Kidney (tissue), 14 donors: ENCODE results near the gene NT5DC3. TPM values are rescaled to one million over a fixed set of nuclear protein-coding genes. Genes with fewer than 3 reads are reported as not detected.

ENCODE experiments used
- DNase-seq, 5 donors: peaks; one replicate each; pipeline ENCODE4 v3.0.0-alpha.2; 2013 to 2020
- FAIRE-seq: peaks from 2 replicates; lab custom pipeline; 2012; peaks lifted over from hg19 to GRCh38; lab: Jason Lieb, UNC
- H3K27ac ChIP-seq, 2 donors: one replicate each; pipeline ENCODE4 v1.7.0; 2013; ENCODE audit warnings: low read depth in 2 of 2, low read length in 2 of 2, inconsistent platforms in 1 of 2
- H3K27me3 ChIP-seq: one replicate; pipeline ENCODE4 v1.7.1; 2013; ENCODE audit warnings: low read length, inconsistent platforms; ENCODE audit not compliant: control insufficient read depth, insufficient read depth
- H3K36me3 ChIP-seq, 3 donors: one replicate each; pipeline versions ENCODE4 v1.7.0 to v1.7.1; 2013; ENCODE audit warnings: low read length in 3 of 3, control low read depth in 1 of 3, inconsistent platforms in 1 of 3; ENCODE audit not compliant: insufficient read depth in 3 of 3, control insufficient read depth in 2 of 3
- H3K4me1 ChIP-seq, 3 donors: one replicate each; pipeline versions ENCODE4 v1.7.0 to v1.7.1; 2013; ENCODE audit warnings: low read length in 3 of 3, inconsistent platforms in 1 of 3, low read depth in 1 of 3; ENCODE audit not compliant: control insufficient read depth in 2 of 3, insufficient read depth in 2 of 3
- H3K4me3 ChIP-seq, 3 donors: one replicate each; pipeline versions ENCODE4 v1.7.0 to v1.8.1; 2013; ENCODE audit warnings: low read length in 3 of 3, control low read depth in 1 of 3, inconsistent platforms in 1 of 3
- H3K9ac ChIP-seq, 3 donors: one replicate each; pipeline versions ENCODE4 v1.7.0 to v1.7.1; 2013; ENCODE audit warnings: low read length in 3 of 3, control low read depth in 1 of 3, inconsistent platforms in 1 of 3
- H3K9me3 ChIP-seq, 3 donors: one replicate each; pipeline versions ENCODE4 v1.7.0 to v1.7.1; 2013; ENCODE audit warnings: low read length in 3 of 3, control low read depth in 1 of 3, inconsistent platforms in 1 of 3; ENCODE audit not compliant: control insufficient read depth in 2 of 3, insufficient read depth in 1 of 3
- CTCF ChIP-seq: IDR thresholded peaks from 3 replicates; pipeline ENCODE4 v1.5.1; 2012; ENCODE audit warnings: mild to moderate bottlenecking, moderate library complexity, borderline replicate concordance; ENCODE audit not compliant: insufficient read depth; ENCODE audit errors: extremely low read depth
- intact Hi-C: fragments of 100-400 bp; cut with DNase I; formaldehyde crosslinking; loops from one replicate; pipeline ENCODE4 v1.11.1; 2022
- polyA plus RNA-seq: library from polyadenylated mRNA; stranded (reverse); fragments of 350-450 nt; fragmentation: Illumina TruSeq; extraction: RNeasy Lipid Tissue Mini Kit (QIAGEN cat#74804); gene quantifications from one replicate; pipeline ENCODE4 v1.2.3, GENCODE V29; 2014; ENCODE audit warnings: low read depth, low replicate concordance; ENCODE audit not compliant: insufficient read depth
- total RNA-seq: library from RNA; stranded (reverse); fragmentation: NEBNext Ultra II Directional; extraction: Animal tissue kit (Norgen Biotek cat#: 25700); gene quantifications from one replicate; pipeline ENCODE4 v1.2.1, GENCODE V29; 2021
- donor health status: control.
- donor health status: control.
- donor health status: control.
- donor health status: control.
- donor health status: control.
- donor health status: DM: yes; HTN: yes; CAD: no.
- donor health status: Normal renal cell carcinoma (clear cell type).

NT5DC3 gene
- total and polyA plus RNA-seq, 2 donors from 2014 or later = 1.1 to 7.8 TPM

DNA sequence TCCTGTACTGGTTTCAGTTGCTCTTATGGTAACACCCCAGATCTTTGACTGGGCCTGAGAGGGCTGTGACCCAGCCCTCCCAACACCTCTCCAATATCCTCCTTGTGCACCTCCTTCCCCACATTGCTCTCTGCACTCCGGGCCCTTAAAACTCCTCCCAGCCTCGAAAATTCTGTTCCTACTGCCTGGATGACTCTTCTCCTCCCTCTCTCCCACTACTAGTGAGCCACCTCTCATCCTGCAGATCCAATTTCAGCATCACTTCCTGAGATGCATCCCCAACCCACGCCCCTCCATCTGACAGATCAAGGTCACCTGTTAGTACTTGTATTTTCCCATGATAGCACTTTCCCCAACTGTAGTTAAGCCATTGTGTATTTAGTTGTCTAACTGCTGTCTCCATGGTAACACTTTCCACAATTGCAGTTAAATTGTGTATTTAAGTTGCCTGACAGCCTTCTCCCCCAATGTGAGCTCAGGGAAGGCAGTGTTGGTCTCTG, 11.5 kb upstream of the NT5DC3 start:
- intact Hi-C loops = no loop called here
- DNase-seq (peak in 3 of 5 donors; percentile 53 to 60 (median 59)), FAIRE-seq (no peak)
- H3K9me3 ChIP-seq = no peaks in the 10 kb centered on the region
- H3K4me1 ChIP-seq = no peaks in the 10 kb centered on the region
- no peaks in the 10 kb centered on the region for H3K36me3 ChIP-seq
- no peak overlapping the region for H3K9ac ChIP-seq
- TF ChIP-seq CTCF = no peak
- H3K4me3 ChIP-seq = no peak overlapping the region
- H3K27ac ChIP-seq = no peak overlapping the region
- H3K27me3 ChIP-seq = no peaks in the 10 kb centered on the region

- no peak overlapping the region for H3K9ac ChIP-seq
- FAIRE-seq = no peak
Measured at GRCh38 chr12:103851127-103851526, 10.1 kb upstream of the NT5DC3 start.

GRCh38 chr12:103850429-103850828, 9.4 kb upstream of the NT5DC3 start:
- Histone ChIP-seq H3K27me3 (no peaks in the 10 kb centered on the region), H3K4me3 (no peak overlapping the region), H3K9me3 (no peaks in the 10 kb centered on the region), H3K36me3 (no peaks in the 10 kb centered on the region), H3K27ac (no peak overlapping the region), H3K4me1 (no peaks in the 10 kb centered on the region), H3K9ac (no peak overlapping the region)
- intact Hi-C loops = no loop called here
- no peak for TF ChIP-seq CTCF
- FAIRE-seq (no peak), DNase-seq (no peak)

More at GRCh38 chr12:103851127-103851526, 10.1 kb upstream of the NT5DC3 start:
- H3K27me3 ChIP-seq = no peaks in the 10 kb centered on the region
- no peaks in the 10 kb centered on the region for H3K9me3 ChIP-seq
- no peak overlapping the region for H3K27ac ChIP-seq
- H3K36me3 ChIP-seq = no peaks in the 10 kb centered on the region
- TF ChIP-seq CTCF = no peak
- intact Hi-C loops = no loop called here
- H3K4me3 ChIP-seq = no peak overlapping the region
- DNase-seq = no peak
- no peaks in the 10 kb centered on the region for H3K4me1 ChIP-seq
